ENCODE measurements around the gene TANK. TPM values are rescaled to one million over a fixed set of nuclear protein-coding genes. Genes with fewer than 3 reads are reported as not detected.

Gene TANK
- total and polyA plus RNA-seq, 4 donors: 35.2 to 144 (median 61.0) TPM

- H3K27me3 ChIP-seq (ENCODE audit: control insufficient read depth in 3 of 3, insufficient read depth in 3 of 3, low read length in 2 of 3): no peaks in the 10 kb centered on the region
- H3K36me3 ChIP-seq (ENCODE audit: control insufficient read depth in 4 of 4, insufficient read depth in 4 of 4, low read length in 4 of 4): peaks cover 6 to 16% (median 11%) of the 10 kb centered on the region in 4 donors
- 85 to 87% methylated on average over 4 of the region's 4 CpGs for WGBS, 2 donors
- no peak overlapping the region for H3K4me3 ChIP-seq
- peaks cover 0 to 3% (median 0%) of the 10 kb centered on the region in 5 donors for H3K4me1 ChIP-seq (ENCODE audit: control insufficient read depth in 5 of 5, insufficient read depth in 5 of 5, low read length in 5 of 5)
- no peak for DNase-seq
- no peak for ATAC-seq (ENCODE audit: insufficient read depth, low FRiP score)
- H3K9ac ChIP-seq (ENCODE audit: insufficient read depth in 1 of 2, low read length in 2 of 2): no peak overlapping the region
- H3K9me3 ChIP-seq (ENCODE audit: control insufficient read depth in 4 of 4, insufficient read depth in 3 of 4, low read length in 3 of 4): no peaks in the 10 kb centered on the region
- H3K27ac ChIP-seq (ENCODE audit: low read depth in 1 of 2, low read length in 1 of 2): no peak overlapping the region
- no peak for TF ChIP-seq CTCF (IDR thresholded peaks at IDR 0.05; ENCODE audit: control extremely low read depth, extremely low read depth)
Measured at GRCh38 chr2:161208527-161209139, 48.4 kb downstream of the TANK start.

- Histone ChIP-seq H3K9ac (ENCODE audit: insufficient read depth in 1 of 2, low read length in 2 of 2) (no peak overlapping the region), H3K27me3 (ENCODE audit: control insufficient read depth in 3 of 3, insufficient read depth in 3 of 3, low read length in 2 of 3) (no peaks in the 10 kb centered on the region), H3K27ac (ENCODE audit: low read depth in 1 of 2, low read length in 1 of 2) (no peak overlapping the region), H3K36me3 (ENCODE audit: control insufficient read depth in 4 of 4, insufficient read depth in 4 of 4, low read length in 4 of 4) (peaks cover 4 to 15% (median 12%) of the 10 kb centered on the region in 4 donors), H3K4me1 (ENCODE audit: control insufficient read depth in 5 of 5, insufficient read depth in 5 of 5, low read length in 5 of 5) (peaks cover 0 to 3% (median 0%) of the 10 kb centered on the region in 5 donors), H3K9me3 (ENCODE audit: control insufficient read depth in 4 of 4, insufficient read depth in 3 of 4, low read length in 3 of 4) (no peaks in the 10 kb centered on the region), H3K4me3 (no peak overlapping the region)
- DNase-seq (no peak), ATAC-seq (ENCODE audit: insufficient read depth, low FRiP score) (no peak)
- no peak for TF ChIP-seq CTCF (IDR thresholded peaks at IDR 0.05; ENCODE audit: control extremely low read depth, extremely low read depth)
- 91 to 95% methylated on average over 2 of the region's 2 CpGs for WGBS, 2 donors
Measured at GRCh38 chr2:161209902-161210301, 49.7 kb downstream of the TANK start.

- H3K9ac ChIP-seq (ENCODE audit: insufficient read depth in 1 of 2, low read length in 2 of 2): no peak overlapping the region
- peaks cover 0 to 6% (median 0%) of the 10 kb centered on the region in 5 donors for H3K4me1 ChIP-seq (ENCODE audit: control insufficient read depth in 5 of 5, insufficient read depth in 5 of 5, low read length in 5 of 5)
- no peak overlapping the region for H3K4me3 ChIP-seq
- H3K27ac ChIP-seq (ENCODE audit: low read depth in 1 of 2, low read length in 1 of 2): no peak overlapping the region
- no peak for DNase-seq
- no peaks in the 10 kb centered on the region for H3K9me3 ChIP-seq (ENCODE audit: control insufficient read depth in 4 of 4, insufficient read depth in 3 of 4, low read length in 3 of 4)
- WGBS, 2 donors: 84 to 90% methylated on average over 3 of the region's 3 CpGs
- H3K27me3 ChIP-seq (ENCODE audit: control insufficient read depth in 3 of 3, insufficient read depth in 3 of 3, low read length in 2 of 3): no peaks in the 10 kb centered on the region
- ATAC-seq (ENCODE audit: insufficient read depth, low FRiP score): no peak
- H3K36me3 ChIP-seq (ENCODE audit: control insufficient read depth in 4 of 4, insufficient read depth in 4 of 4, low read length in 4 of 4): peaks cover 0 to 10% (median 6%) of the 10 kb centered on the region in 4 donors
- TF ChIP-seq CTCF (IDR thresholded peaks at IDR 0.05; ENCODE audit: control extremely low read depth, extremely low read depth): no peak
Measured at GRCh38 chr2:161217597-161218185, 57.5 kb downstream of the TANK start.
